HG03196 (cell line): ENCODE measurements around the gene VPS8.

Experiments
- ATAC-seq: cut with Tn5 transposase; IDR thresholded peaks from one replicate; pipeline ENCODE4 v1.9.1; 2021; ENCODE audit not compliant: unreplicated experiment

Gene VPS8

GRCh38 chr3:184780981-184781515, 30.9 kb upstream of the VPS8 start:
- no peak for ATAC-seq

DNA sequence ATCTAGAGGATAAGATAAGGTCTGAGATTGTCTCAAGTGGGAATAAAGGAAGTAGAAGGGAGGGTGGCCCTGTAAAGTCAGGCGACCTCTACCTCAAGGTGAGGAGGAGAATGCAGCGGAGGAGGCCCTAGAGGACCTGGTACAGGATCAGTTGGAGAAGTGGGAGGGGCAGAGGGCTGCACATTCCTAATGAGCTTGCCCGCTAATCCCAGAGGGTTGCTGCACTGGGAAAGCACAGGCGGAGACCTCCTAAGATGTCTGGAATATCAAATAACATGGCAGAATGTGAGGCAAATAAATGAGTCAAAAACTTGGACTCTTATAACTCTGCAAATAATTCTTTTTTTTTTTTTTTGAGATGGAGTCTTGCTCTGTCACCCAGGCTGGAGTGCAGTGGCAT, 30.2 kb upstream of the VPS8 start:
- no peak for ATAC-seq

DNA sequence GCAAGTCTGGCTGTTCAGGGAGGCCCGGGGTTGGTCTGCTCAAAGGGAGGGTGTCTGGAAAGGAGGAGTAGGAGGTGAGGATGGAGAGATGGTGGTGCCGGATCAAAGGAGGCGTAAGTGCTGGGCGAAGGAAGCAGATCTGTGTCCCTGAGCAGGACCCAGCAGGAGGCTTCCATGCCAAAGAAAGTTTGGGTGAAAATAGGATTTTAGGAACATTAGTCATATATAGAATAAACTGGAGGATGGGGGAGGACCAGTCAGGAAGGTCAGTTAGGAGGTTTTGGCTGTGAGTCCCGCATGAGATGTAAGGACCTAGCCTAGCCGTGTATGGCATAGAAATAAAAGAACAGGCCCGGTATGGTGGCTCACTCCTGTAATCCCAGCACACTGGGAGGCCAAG, 28.6 kb upstream of the VPS8 start:
- ATAC-seq = no peak

- no peak for ATAC-seq
These were observed 27.1 kb upstream of the VPS8 start for GRCh38 chr3:184784731-184785500.

DNA sequence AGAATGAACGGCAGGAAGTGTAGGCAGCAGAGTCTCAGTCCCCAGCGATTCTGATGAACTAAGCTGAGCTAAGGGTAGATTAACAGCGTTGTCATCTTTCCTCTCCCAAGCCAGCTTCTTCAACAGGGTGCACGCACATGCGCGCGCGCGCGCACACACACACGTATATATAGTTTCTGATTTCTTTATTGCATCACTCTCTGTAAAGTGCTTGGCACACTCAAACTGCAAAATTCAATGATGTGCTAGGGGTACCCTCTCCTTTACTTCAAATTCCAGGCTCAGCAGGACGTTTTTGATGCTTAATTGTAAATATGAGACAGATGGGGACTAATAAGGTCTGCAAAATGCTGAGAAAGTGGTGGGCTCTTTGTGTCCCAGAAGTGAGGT, 26.1 kb upstream of the VPS8 start:
- no peak for ATAC-seq

- ATAC-seq = no peak
These were observed 25.6 kb upstream of the VPS8 start for GRCh38 chr3:184786280-184786941.

DNA sequence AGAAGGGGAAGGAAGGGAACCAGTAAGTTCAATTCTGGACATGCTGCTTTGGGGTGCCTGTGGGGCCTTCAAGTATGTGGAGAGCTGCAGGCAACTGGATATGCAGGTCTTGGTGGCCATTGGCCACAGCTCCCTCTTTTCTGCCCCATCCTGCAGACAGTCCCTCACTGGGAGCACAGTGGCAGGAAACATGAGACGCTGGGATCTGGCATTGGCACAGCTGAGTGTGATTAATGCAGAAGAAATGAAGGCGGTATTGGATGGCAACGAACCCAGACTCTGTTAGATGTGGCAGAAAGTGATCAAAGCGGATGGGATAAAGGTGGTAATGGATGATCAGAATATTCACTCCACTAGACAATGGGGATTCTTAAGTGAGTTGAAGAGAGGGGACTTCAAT, 23.2 kb upstream of the VPS8 start:
- ATAC-seq = no peak

DNA sequence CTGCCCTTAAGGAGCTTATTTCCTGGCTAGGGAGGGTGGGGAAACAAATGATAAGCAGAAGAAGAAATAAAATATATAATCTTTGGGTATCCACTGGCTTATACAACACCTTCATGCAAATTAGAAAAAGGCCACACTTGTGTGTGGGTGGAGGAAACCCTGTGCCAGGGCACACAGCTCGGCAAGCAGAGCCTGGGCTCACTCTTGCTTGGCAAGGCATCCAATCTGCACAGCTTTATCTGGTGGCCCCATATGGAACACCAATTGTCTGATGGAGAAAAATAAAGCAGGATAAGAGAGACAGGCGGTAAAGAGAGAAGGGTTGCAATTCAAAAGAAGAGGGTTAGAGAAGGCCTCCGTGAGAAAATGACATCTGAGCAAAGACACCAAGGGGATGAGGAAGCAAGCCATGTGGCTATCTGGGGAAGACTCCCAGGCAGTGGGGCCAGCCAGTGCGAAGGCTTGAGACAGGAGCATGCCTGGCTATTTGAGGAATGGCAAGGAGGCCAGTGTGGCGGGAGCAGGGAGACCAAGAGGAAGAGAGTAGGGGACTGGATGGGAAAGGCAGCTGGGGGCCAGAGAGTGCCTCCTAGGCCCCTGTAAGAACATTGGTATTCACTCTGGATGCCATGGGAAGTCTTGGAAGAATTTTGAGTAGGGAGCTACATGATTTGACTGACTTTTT, 22.5 kb upstream of the VPS8 start:
- ATAC-seq = no peak

- ATAC-seq = no peak
These were observed 20.8 kb upstream of the VPS8 start for GRCh38 chr3:184791171-184791570.

- no peak for ATAC-seq
These were observed 16.3 kb upstream of the VPS8 start for GRCh38 chr3:184795522-184796190.

DNA sequence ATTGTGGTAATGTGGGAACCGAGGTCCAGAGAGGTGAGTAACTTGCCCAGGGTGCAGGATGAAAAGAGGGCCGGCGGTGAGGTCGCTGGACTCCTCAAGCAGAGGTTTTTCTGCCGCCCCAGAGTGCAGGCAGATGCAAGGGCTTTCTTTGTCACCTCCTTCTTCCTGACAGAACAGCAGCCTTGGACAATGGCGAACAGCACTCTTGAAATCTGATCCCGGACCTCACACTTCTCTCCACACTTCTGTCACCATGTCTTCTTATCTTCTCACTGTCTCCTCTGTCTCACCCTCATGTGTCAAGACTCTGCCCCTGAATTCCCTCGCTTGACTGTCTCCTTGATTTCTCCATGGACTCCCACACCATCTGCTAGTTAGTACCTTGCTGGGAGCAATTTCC, 15.4 kb upstream of the VPS8 start:
- ATAC-seq = no peak

DNA sequence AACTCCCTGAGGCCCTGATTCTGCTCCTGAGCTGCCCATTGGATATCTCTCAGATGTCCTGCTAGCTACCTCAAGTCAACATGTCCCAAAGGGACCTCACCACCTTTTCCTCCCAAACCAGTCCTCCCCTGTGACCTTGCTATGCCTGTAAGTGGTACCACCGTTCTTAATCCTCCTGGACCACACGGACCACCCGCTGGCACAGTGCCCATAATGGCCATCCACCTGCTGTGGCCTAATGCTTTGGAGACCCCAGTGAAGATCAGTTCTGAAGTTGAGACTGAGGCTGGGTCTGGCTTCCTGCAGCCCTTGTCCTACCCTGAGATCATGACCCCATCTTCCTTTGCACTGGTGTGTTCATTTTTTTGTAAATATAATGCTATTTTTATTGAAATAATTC, 15.0 kb upstream of the VPS8 start:
- no peak for ATAC-seq

DNA sequence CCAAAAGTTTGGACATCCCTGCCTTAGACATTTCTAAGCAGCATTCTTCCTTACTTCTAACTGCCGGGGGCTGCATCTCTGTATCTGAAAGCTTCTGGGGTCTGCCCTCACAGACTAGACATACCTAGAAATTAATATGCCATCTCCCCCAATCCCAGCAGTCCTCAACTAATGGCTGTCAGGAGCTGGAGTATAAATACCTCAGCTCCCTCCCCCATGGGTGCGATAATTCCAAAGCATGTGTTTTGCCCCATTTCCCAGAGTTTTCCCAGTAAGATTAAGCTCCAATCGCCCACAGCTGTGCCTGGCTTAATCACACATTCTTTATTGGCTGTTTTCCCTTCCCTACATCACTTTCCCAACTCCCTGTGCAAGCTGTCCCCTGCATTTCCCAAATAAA, 13.8 kb upstream of the VPS8 start:
- ATAC-seq = no peak

DNA sequence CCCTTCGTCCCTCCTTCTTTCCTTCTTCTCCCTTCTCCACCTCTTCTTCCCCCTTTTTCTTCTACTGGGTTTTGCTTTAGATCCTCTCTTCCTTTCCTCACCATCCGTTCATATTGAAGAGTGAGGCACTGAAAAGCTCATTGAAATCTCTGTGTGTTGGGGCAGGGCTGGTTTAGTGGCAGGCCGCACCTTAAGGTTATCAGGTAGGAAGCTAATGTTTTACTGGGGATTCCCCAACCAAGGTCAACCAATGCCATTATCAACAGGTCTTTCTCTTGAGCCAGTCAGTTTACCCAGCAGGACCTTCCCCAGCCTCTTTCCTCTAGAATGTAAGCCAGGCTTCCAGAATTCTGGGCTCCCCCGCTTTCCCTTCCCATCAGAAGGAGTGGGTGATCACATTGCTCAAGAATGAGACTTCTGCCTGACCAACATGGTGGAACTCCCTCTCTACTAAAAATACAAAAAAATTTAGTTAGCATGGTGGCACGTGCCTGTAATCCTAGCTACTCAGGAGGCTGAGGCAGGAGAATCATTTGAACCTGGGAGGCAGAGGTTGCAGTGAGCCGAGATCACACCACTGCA, 11.5 kb upstream of the VPS8 start:
- no peak for ATAC-seq

- ATAC-seq = no peak
These were observed 10.7 kb upstream of the VPS8 start for GRCh38 chr3:184801241-184801785.

GRCh38 chr3:184802150-184802549, 9.8 kb upstream of the VPS8 start:
- ATAC-seq = no peak

DNA sequence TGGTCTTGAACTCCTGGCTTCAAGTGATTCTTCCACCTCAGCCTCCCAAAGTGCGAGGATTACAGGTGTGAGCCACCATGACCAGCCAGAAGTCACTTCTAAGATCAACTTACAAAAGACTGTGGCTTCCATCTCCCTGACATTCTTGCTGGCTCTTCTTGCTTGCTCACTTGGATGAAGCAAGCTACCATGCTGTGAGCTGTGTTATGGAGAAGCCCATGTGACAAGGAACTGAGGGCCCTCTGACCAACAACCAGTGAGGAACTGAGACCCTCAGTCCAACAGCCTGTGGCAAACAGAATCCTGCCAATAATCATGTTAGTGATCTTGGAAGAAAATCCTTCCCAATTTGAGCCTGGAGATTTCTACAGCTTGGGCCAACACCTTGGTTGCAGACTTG, 7.2 kb upstream of the VPS8 start:
- no peak for ATAC-seq

DNA sequence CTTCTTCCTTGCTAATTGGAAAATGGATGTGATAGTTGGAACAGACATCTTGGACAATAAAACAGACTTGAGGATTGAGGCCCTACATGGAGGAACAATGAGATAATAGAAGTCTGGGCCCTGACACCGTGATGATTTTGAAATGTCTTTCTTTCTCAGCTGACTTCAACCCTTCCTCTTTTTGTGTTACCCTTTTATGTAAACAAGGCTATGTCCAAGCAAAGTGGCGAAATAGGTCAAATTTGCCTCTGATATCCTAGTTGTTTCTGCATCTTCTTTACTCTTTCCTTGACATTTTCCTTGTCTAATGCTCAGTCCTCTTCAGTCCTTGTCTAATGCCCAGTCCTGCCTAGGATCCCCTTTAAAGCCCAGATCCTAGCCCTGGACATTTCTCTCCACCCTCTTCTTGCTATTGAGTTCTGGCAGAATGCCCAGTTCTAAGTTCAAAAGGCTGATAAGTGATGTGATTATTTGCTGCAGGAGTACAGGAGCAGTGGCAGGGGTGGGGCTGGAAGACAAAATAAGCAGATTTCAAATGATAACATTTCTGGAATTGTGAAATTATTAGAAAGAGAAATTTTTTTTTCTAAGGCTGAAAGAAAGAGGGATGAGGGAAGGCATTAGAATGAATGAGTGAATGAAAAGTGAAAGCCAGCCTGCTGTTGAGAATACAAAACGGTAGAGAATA, 6.5 kb upstream of the VPS8 start:
- no peak for ATAC-seq

DNA sequence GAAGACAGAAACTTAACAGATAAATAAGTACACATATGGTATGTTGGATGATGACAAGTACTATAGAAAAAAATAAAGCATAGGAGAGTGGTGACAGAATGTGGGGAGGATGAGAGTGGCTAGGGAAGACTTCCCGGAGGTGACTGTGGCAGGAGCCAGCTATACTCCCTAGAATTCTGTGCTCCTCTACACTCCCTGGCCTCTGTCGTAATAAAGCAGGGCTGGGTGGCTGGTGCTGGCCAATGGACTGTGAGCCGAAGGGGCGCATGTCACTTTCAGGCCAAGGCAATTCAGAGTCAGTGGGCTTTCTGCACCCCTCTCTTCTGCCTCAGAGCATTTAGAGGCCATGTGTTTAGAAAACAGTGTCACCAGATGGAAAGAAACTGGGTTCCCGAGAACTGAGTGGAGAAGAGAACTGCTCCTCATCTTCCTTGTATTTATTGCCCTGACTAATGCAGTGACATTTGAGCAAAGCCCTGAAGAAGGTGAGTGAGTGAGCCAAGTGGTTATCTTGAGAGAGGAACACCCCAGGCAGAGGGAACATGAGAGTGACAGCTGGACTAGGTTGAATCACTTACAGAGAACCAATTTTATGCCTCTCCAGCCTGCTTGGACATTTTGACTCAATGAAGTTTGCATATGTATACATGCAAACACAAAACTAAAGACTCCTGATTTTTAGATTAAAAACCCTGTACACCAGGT, 5.2 kb upstream of the VPS8 start:
- ATAC-seq = no peak

DNA sequence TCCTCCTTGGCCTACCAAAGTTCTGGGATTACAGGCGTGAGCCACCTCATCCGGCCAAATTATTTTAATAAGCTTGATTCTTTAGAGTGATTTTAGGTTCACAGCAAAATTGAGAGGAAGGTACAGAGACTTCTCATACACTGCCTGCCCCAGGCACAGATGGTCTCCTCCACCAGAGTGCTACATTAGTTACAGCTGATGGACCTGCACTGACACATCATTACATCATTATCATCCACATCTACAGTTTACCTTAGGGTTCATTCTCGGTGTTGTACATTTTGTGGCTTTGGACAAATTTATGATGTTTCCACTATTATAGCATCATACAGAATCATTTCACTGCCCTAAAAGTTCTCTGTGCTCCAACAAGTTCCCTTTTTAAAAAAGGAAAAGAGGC, 4.4 kb upstream of the VPS8 start:
- no peak for ATAC-seq
